ENCODE measurements around the gene CLC.

- TF ChIP-seq CTCF (IDR thresholded peaks at IDR 0.05; ENCODE audit: insufficient read depth, low read depth, low read length) (no peak), EZH2 (IDR thresholded peaks at IDR 0.05; ENCODE audit: insufficient read depth, low read length) (no peak)
Measured at GRCh38 chr19:39695759-39696158, 42.1 kb downstream of the CLC start.

All from astrocyte (in vitro differentiated cells and primary cell).